Ishikawa (cell line): ENCODE data around the gene SLCO2B1.
A peak's percentile ranks its signal among the peaks of the same experiment; 100 is the strongest.

Experiments used
- CEBPB ChIP-seq: IDR thresholded peaks from 2 replicates; pipeline ENCODE4 v1.6.1; 2012
- CREB1 ChIP-seq: IDR thresholded peaks from 2 replicates; pipeline ENCODE4 v1.6.1; 2012; ENCODE audit warnings: low read depth
- EGR1 ChIP-seq: IDR thresholded peaks from 2 replicates; pipeline ENCODE4 v1.6.1; 2012
- EP300 ChIP-seq: IDR thresholded peaks from 2 replicates; pipeline ENCODE4 v1.6.1; 2012; ENCODE audit warnings: borderline replicate concordance
- FOXM1 ChIP-seq: IDR thresholded peaks from 2 replicates; pipeline ENCODE4 v1.6.1; 2012; ENCODE audit warnings: low read depth, borderline replicate concordance
- NFIC ChIP-seq: IDR thresholded peaks from 2 replicates; pipeline ENCODE4 v1.6.1; 2012
- RAD21 ChIP-seq: IDR thresholded peaks from 2 replicates; pipeline ENCODE4 v1.6.1; 2012; ENCODE audit warnings: low read depth
- TAF1 ChIP-seq: IDR thresholded peaks from 2 replicates; pipeline ENCODE4 v1.6.1; 2012; ENCODE audit warnings: low read depth, mild to moderate bottlenecking
- TCF12 ChIP-seq: IDR thresholded peaks from 2 replicates; pipeline ENCODE4 v1.6.1; 2012; ENCODE audit warnings: low read depth
- TEAD4 ChIP-seq: IDR thresholded peaks from 2 replicates; pipeline ENCODE4 v1.6.1; 2012
- YY1 ChIP-seq: IDR thresholded peaks from 2 replicates; pipeline ENCODE4 v1.6.1; 2012; ENCODE audit warnings: low read depth
- ZBTB7A ChIP-seq: IDR thresholded peaks from 2 replicates; pipeline ENCODE4 v1.6.1; 2012; ENCODE audit warnings: low read depth
- TF ChIP-seq, protein P1 (sequence below): IDR thresholded peaks from 2 replicates; pipeline ENCODE4 v1.6.1; 2012; ENCODE audit warnings: low read depth, mild to moderate bottlenecking
- TF ChIP-seq, protein P2 (sequence below): IDR thresholded peaks from 2 replicates; pipeline ENCODE4 v1.6.1; 2012
- TF ChIP-seq, protein P3 (sequence below): IDR thresholded peaks from 2 replicates; pipeline ENCODE4 v1.6.1; 2012

Gene SLCO2B1

DNA sequence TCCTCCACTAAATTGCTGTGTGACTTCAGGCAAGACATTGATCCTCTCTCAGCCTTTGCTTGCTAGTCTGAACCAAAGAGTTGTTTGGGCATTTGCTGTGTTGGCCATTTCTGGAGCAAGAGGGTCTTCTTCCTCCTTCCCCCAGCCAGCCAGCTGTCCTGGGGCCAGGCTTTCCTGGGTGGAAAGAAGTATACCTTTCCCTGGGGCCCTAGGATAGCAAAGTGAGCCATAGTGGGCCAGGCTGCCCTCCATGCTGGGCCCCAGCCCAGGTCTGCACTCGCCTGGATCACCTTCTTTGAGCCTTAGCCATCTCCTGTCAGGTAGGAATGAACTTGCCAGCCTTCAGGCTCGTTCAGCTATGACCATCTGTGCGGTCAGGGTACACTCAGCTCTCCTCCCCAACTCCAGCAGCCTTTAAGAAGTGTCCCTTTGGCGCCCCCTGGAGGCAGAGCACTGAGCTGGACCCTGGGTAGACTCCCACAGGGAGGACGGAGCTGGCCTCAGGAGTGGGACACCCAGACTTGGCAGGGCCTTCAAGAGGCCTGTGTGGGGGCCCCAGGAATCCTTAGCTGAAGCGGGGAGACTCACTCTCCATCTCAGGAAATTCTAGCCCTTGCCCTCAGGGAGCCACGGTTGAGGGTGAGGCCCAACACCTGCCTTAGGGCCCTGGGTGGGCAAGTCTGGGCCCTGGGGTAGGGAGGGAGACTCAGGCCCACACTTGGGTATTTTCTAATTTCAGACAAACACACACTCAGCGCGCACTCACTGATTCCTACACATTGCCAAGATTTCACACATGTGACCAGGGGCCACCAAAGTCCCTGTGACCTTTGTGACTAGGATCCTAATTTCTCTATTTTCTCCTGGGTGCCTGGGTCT lies 54.0 kb downstream of the SLCO2B1 start:
- peak; percentile 95 for TF ChIP-seq RAD21
- no peak for TF ChIP-seq EP300

DNA sequence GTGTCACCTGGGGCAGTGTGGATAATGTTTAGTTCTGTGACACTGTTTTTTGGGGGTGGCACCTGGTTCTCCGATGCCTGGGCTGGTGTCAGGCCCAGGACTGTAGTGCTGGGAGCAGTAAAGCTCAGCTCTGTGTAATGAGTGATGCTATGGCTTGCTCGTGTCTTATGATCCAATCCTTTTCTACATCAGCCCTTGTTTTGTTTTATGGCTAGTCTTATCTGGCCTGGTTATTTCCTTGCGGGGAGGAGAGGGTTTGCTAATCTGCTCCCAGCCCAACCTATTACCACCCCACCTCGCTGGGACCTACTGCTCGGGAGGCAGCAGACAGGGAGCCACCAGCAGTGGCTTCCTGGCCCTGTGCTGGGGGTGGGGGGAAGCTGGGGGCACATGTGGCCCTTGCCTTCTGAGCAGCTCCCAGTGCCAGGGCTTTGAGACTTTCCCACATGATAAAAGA lies 54.7 kb downstream of the SLCO2B1 start:
- TF ChIP-seq ZBTB7A (no peak), RAD21 (no peak), FOXM1 (no peak)

DNA sequence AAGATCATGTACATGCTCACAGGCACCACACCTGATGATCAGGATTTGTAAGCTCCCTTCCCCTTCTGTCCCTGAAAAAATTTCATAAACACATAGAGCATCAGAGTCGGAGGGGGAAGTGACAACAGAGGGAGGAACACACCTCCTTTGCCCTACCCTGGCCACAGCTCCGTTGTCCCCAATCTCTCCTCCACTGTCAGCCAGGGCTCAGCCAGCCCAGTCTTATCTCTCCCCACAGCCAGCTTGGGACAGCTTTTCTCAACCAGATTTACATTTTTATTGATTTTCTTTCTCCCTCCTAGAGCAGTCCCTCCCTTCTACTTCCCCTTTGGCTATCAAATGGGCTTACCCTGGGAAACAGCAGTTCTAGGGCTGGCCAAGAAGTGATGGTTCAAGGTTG lies 57.5 kb downstream of the SLCO2B1 start:
- TF ChIP-seq CEBPB (no peak), NFIC (no peak), TEAD4 (no peak), ZBTB7A (no peak), FOXM1 (no peak), TCF12 (no peak), EP300 (no peak), TAF1 (no peak), RAD21 (no peak), YY1 (no peak)
- TF ChIP-seq, protein P1, sequence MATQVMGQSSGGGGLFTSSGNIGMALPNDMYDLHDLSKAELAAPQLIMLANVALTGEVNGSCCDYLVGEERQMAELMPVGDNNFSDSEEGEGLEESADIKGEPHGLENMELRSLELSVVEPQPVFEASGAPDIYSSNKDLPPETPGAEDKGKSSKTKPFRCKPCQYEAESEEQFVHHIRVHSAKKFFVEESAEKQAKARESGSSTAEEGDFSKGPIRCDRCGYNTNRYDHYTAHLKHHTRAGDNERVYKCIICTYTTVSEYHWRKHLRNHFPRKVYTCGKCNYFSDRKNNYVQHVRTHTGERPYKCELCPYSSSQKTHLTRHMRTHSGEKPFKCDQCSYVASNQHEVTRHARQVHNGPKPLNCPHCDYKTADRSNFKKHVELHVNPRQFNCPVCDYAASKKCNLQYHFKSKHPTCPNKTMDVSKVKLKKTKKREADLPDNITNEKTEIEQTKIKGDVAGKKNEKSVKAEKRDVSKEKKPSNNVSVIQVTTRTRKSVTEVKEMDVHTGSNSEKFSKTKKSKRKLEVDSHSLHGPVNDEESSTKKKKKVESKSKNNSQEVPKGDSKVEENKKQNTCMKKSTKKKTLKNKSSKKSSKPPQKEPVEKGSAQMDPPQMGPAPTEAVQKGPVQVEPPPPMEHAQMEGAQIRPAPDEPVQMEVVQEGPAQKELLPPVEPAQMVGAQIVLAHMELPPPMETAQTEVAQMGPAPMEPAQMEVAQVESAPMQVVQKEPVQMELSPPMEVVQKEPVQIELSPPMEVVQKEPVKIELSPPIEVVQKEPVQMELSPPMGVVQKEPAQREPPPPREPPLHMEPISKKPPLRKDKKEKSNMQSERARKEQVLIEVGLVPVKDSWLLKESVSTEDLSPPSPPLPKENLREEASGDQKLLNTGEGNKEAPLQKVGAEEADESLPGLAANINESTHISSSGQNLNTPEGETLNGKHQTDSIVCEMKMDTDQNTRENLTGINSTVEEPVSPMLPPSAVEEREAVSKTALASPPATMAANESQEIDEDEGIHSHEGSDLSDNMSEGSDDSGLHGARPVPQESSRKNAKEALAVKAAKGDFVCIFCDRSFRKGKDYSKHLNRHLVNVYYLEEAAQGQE: no peak
- TF ChIP-seq, protein P2, sequence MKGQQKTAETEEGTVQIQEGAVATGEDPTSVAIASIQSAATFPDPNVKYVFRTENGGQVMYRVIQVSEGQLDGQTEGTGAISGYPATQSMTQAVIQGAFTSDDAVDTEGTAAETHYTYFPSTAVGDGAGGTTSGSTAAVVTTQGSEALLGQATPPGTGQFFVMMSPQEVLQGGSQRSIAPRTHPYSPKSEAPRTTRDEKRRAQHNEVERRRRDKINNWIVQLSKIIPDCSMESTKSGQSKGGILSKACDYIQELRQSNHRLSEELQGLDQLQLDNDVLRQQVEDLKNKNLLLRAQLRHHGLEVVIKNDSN: no peak
- TF ChIP-seq, protein P3, sequence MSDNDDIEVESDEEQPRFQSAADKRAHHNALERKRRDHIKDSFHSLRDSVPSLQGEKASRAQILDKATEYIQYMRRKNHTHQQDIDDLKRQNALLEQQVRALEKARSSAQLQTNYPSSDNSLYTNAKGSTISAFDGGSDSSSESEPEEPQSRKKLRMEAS: no peak

DNA sequence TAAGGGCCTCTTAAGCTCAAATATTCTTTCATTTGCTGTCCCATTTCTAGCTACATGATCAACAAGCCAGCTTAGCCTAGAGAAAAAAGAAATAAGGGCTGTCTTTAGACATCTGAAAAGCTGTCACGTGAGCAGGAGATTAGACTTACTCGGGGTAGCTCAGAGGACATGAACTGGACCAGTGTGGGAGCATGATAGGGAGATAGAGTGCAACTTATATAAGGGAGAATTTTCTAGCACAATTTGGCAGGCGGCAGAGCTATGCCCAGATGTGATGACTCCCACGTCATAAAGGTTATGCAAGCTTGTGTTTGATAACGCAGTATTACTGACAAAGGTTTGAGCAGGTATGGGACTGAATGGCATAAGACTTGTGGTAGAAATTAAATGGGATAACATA lies 61.5 kb downstream of the SLCO2B1 start:
- TF ChIP-seq CEBPB (no peak), RAD21 (no peak), YY1 (no peak), EP300 (no peak), FOXM1 (no peak), CREB1 (no peak), EGR1 (no peak), ZBTB7A (no peak), TCF12 (no peak), NFIC (no peak)
- TF ChIP-seq, protein P1: no peak
- TF ChIP-seq, protein P3: no peak

DNA sequence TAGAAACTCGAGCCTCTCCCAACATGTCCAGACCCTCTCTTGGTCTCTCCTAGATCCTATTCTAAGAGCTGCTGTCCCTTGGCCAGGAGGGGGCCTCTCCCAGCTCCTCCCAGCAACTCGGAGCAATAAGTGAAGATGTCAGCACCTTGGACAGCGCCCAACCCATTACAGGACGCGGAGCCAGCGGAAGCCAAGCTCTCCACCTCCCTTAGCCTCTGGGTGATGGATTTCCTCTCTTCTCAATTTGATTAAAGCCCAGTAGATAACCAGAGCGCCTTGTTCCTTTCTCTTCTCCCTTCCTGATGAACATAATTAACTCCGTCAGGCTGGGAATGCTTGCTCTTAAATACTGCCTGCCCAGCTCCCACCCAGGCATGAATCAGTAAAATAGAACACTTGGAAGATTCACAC lies 63.5 kb downstream of the SLCO2B1 start:
- TF ChIP-seq ZBTB7A (no peak), EP300 (no peak), RAD21 (no peak; the same call in 1 of the 2 replicates), EGR1 (no peak), TAF1 (no peak), YY1 (no peak)
- TF ChIP-seq, protein P3: no peak
- TF ChIP-seq, protein P1: peak; percentile 99
